Measurements from ENCODE around the gene HMGN4. TPM values are rescaled to one million over a fixed set of nuclear protein-coding genes. Genes with fewer than 3 reads are reported as not detected.
"Not testable (repeated sequence)": the region's sequence is repeated elsewhere in the genome, so short reads cannot be mapped to it uniquely, and the experiment has no call there.

The HMGN4 gene
- total RNA-seq, 1 donor from 2014 or later = 37.6 TPM

- peaks cover 22% of the 10 kb centered on the region for H3K4me1 Mint-ChIP-seq (ENCODE audit: unreplicated experiment)
- peak overlapping the region; percentile 91 for H3K4me3 Mint-ChIP-seq
- peaks cover 6% of the 10 kb centered on the region for H3K27me3 Mint-ChIP-seq
- peak overlapping the region; percentile 96 for H3K27ac Mint-ChIP-seq
- no peaks in the 10 kb centered on the region for H3K36me3 Mint-ChIP-seq
- peak; percentile 90 for DNase-seq (ENCODE audit: extremely low spot score, unreplicated experiment)
- TF ChIP-seq CTCF (conservative IDR thresholded peaks at IDR 0.05) = no peak
- no peaks in the 10 kb centered on the region for H3K9me3 Mint-ChIP-seq
Measured at GRCh38 chr6:26520850-26521599, 17.1 kb upstream of the HMGN4 start.

GRCh38 chr6:26521600-26522391 is 16.4 kb upstream of the HMGN4 start:
- no peaks in the 10 kb centered on the region for H3K36me3 Mint-ChIP-seq
- peaks cover 6% of the 10 kb centered on the region for H3K27me3 Mint-ChIP-seq
- peak overlapping the region; percentile 91 for H3K4me3 Mint-ChIP-seq
- no peaks in the 10 kb centered on the region for H3K9me3 Mint-ChIP-seq
- DNase-seq (ENCODE audit: extremely low spot score, unreplicated experiment) = peak; percentile 81
- H3K4me1 Mint-ChIP-seq (ENCODE audit: unreplicated experiment) = peaks cover 22% of the 10 kb centered on the region
- peak overlapping the region; percentile 96 for H3K27ac Mint-ChIP-seq
- TF ChIP-seq CTCF (conservative IDR thresholded peaks at IDR 0.05) = peak; percentile 39

GRCh38 chr6:26522486-26523228 is 15.5 kb upstream of the HMGN4 start:
- not testable (repeated sequence) for H3K9me3 Mint-ChIP-seq; H3K36me3 Mint-ChIP-seq; H3K27me3 Mint-ChIP-seq; DNase-seq (ENCODE audit: extremely low spot score, unreplicated experiment)
- Mint-ChIP-seq H3K27ac (peak overlapping the region; percentile 93), H3K4me1 (ENCODE audit: unreplicated experiment) (peaks cover 22% of the 10 kb centered on the region), H3K4me3 (peak overlapping the region; percentile 91)

- not testable (repeated sequence) for H3K27me3 Mint-ChIP-seq; DNase-seq (ENCODE audit: extremely low spot score, unreplicated experiment); H3K27ac Mint-ChIP-seq; H3K9me3 Mint-ChIP-seq; H3K36me3 Mint-ChIP-seq; H3K4me3 Mint-ChIP-seq
- H3K4me1 Mint-ChIP-seq (ENCODE audit: unreplicated experiment) = peaks cover 22% of the 10 kb centered on the region
Measured at GRCh38 chr6:26524314-26524713, 13.9 kb upstream of the HMGN4 start.

- Mint-ChIP-seq H3K9me3 (no peaks in the 10 kb centered on the region), H3K36me3 (no peaks in the 10 kb centered on the region), H3K27ac (no peak overlapping the region), H3K27me3 (peaks cover 6% of the 10 kb centered on the region), H3K4me1 (ENCODE audit: unreplicated experiment) (peaks cover 22% of the 10 kb centered on the region), H3K4me3 (no peak overlapping the region)
- no peak for TF ChIP-seq CTCF (conservative IDR thresholded peaks at IDR 0.05)
- DNase-seq (ENCODE audit: extremely low spot score, unreplicated experiment) = no peak
Measured at GRCh38 chr6:26524722-26525370, 13.3 kb upstream of the HMGN4 start.

GRCh38 chr6:26525838-26526237 is 12.3 kb upstream of the HMGN4 start:
- Mint-ChIP-seq H3K4me3 (no peak overlapping the region), H3K36me3 (no peaks in the 10 kb centered on the region), H3K27me3 (peaks cover 6% of the 10 kb centered on the region), H3K27ac (no peak overlapping the region), H3K4me1 (ENCODE audit: unreplicated experiment) (peaks cover 16% of the 10 kb centered on the region), H3K9me3 (no peaks in the 10 kb centered on the region)
- TF ChIP-seq CTCF (conservative IDR thresholded peaks at IDR 0.05) = no peak
- DNase-seq (ENCODE audit: extremely low spot score, unreplicated experiment) = no peak

All from type B pancreatic cell (in vitro differentiated cells).